Measurements from ENCODE around the gene RAB40B.

DNA sequence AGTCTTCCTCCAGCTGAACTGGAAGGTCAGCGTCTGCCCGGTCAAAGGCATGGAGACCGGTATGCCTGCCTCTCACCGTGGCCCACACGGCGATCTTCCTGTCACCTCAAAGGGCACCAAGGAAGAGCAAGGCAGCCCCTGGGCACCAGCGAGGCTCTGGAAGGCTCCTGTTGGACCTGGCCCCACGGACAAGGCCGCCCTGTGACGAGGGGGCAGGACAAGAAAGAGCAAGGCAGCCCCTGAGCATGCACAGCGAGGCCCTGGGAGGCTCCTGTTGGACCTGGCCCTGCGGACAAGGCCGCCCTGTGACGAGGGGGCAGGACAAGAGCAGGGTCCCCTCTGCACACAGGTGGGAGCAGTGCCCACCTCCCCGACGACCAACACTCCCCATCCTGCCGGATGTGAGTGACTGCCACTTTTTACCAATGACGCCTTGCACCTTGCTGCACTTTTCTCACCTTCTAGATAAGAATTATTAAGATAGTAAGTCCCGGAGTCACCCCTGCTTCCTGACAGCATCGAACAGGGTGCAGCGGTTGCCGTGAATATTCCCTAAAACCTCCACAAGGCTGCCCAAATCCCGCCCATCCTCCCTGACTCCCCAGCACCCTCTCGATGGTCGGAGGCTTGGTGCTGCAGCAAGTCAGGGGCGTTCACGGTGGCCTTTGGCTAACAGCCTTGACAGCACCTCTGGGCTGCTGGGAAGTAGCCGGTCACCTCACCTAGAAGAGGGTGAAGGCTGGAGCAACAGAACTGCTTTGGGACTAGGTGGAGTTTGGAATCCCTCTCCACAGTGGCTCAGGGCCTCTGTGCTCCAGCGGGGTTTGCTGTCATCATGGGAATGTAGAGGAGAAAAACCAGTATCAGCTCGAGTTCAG lies 44.6 kb downstream of the RAB40B start:
- TF ChIP-seq TAF1 (IDR thresholded peaks at IDR 0.05; ENCODE audit: borderline replicate concordance, insufficient read depth, low read length) (no peak), POLR2AphosphoS5 (IDR thresholded peaks at IDR 0.05; ENCODE audit: low read depth, low read length) (no peak), SIN3A (IDR thresholded peaks at IDR 0.05; ENCODE audit: borderline replicate concordance, insufficient read depth, low read length) (no peak), FOXP2 (optimal IDR thresholded peaks at IDR 0.05; ENCODE audit: borderline replicate concordance, extremely low read depth, extremely low read length, insufficient read depth) (no peak)
